Muscle layer of duodenum (tissue), 2 donors: ENCODE results near the gene NRDE2.
A peak's percentile ranks its signal among the peaks of the same experiment; 100 is the strongest.
"Not testable (repeated sequence)": the region's sequence is repeated elsewhere in the genome, so short reads cannot be mapped to it uniquely, and the experiment has no call there.

Experiments used
- H3K27ac ChIP-seq: one replicate; pipeline ENCODE4 v1.7.0; 2013; ENCODE audit warnings: mild to moderate bottlenecking, low read length
- H3K27me3 ChIP-seq: one replicate; pipeline ENCODE4 v1.7.0; 2013; ENCODE audit warnings: low read depth, mild to moderate bottlenecking, control low read depth, low read length
- H3K36me3 ChIP-seq, 2 donors: one replicate each; pipeline ENCODE4 v1.7.0; 2013; ENCODE audit warnings: low read length in 2 of 2, control low read depth in 1 of 2, mild to moderate bottlenecking in 1 of 2; ENCODE audit not compliant: insufficient read depth in 2 of 2, control insufficient read depth in 1 of 2
- H3K4me1 ChIP-seq, 2 donors: one replicate each; pipeline ENCODE4 v1.7.0; 2013; ENCODE audit warnings: low read length in 2 of 2, mild to moderate bottlenecking in 2 of 2, control low read depth in 1 of 2, moderate library complexity in 1 of 2; ENCODE audit not compliant: insufficient read depth in 2 of 2, control insufficient read depth in 1 of 2
- H3K4me3 ChIP-seq, 2 donors: one replicate each; pipeline ENCODE4 v1.7.0; 2013; ENCODE audit warnings: low read length in 2 of 2, low read depth in 1 of 2, mild to moderate bottlenecking in 1 of 2
- H3K9me3 ChIP-seq, 2 donors: one replicate each; pipeline ENCODE4 v1.7.0; 2013; ENCODE audit warnings: low read length in 2 of 2, control low read depth in 1 of 2, mild to moderate bottlenecking in 1 of 2; ENCODE audit not compliant: control insufficient read depth in 1 of 2
- donor health status: healthy.

Gene NRDE2

GRCh38 chr14:90266441-90267154, 65.1 kb downstream of the NRDE2 start:
- H3K36me3 ChIP-seq: peaks cover 66 to 84% of the 10 kb centered on the region in 2 donors
- no peaks in the 10 kb centered on the region for H3K27me3 ChIP-seq

GRCh38 chr14:90263748-90264449, 67.8 kb downstream of the NRDE2 start:
- no peak overlapping the region for H3K27ac ChIP-seq
- H3K4me3 ChIP-seq: no peak overlapping the region
- no peaks in the 10 kb centered on the region for H3K4me1 ChIP-seq
- H3K36me3 ChIP-seq: peaks cover 48 to 72% of the 10 kb centered on the region in 2 donors
- no peaks in the 10 kb centered on the region for H3K27me3 ChIP-seq
- H3K9me3 ChIP-seq: no peaks in the 10 kb centered on the region

More at GRCh38 chr14:90266441-90267154, 65.1 kb downstream of the NRDE2 start:
- H3K4me3 ChIP-seq: no peak overlapping the region
- no peak overlapping the region for H3K27ac ChIP-seq
- H3K4me1 ChIP-seq: no peaks in the 10 kb centered on the region
- H3K9me3 ChIP-seq: no peaks in the 10 kb centered on the region

- H3K4me3 ChIP-seq: peak within 1 kb of the TSS; percentile 93 to 95
- no peaks in the 10 kb centered on the region for H3K9me3 ChIP-seq
- peaks cover 5 to 15% of the 10 kb centered on the region in 2 donors for H3K4me1 ChIP-seq
- peak within 1 kb of the TSS; percentile 30 for H3K27ac ChIP-seq
- H3K27me3 ChIP-seq: no peaks in the 10 kb centered on the region
- H3K36me3 ChIP-seq: peaks cover 4 to 14% of the 10 kb centered on the region in 2 donors
These were observed 75.2 kb downstream of the NRDE2 start, which contains the start of gene PSMC1 for GRCh38 chr14:90256354-90257131. Gene PSMC1 (plus strand): TSS chr14:90256553. CDS start chr14:90256598, 45 bp downstream.

DNA sequence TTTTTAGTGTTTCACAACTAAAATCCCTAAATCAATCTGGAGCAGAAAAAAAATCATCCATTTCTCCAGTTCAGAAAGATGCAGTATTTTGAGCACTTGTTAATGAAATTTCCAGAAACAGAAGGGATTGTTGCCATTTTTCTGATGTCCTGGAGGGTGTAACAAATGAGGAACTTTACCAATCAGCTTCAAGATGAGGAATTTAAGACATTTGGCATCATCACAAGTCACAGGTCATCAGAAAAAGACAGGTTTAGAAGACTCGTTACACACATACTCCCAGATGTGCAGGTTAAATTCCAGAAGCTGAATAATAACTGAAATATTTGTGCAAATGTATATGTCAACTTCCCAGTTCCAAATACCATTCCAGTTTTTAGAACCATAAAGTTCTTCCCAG, 75.9 kb downstream of the NRDE2 start:
- peak overlapping the region; percentile 30 for H3K27ac ChIP-seq

DNA sequence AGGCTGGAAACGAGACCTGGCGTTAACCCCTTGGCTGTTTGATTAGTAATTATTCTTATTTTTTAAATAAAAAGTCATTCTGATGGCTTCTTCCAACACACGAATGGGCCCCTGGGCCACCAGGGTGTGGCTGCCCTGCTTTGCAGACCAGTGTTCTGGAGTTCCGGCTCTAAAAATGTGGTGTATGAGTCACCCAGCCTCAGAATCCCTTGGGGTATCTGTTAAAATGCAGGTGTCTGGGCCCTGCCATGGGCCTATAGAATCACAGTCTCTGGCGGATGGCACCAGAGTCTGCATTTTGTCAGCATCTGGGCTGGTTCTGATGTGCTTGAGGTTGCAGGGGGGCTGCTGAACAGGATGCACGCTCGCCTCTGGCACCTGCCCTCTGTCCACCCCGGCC, 77.9 kb downstream of the NRDE2 start:
- Histone ChIP-seq H3K4me1 (peaks cover 5 to 15% of the 10 kb centered on the region in 2 donors), H3K4me3 (no peak overlapping the region), H3K27ac (no peak overlapping the region), H3K9me3 (no peaks in the 10 kb centered on the region), H3K27me3 (no peaks in the 10 kb centered on the region), H3K36me3 (no peaks in the 10 kb centered on the region)

More for the DNA sequence above, 75.9 kb downstream of the NRDE2 start:
- Histone ChIP-seq H3K9me3 (no peaks in the 10 kb centered on the region), H3K4me3 (peak overlapping the region; percentile 93 to 95), H3K4me1 (peaks cover 5 to 15% of the 10 kb centered on the region in 2 donors), H3K36me3 (peaks cover 4 to 7% of the 10 kb centered on the region in 2 donors), H3K27me3 (no peaks in the 10 kb centered on the region)

- Histone ChIP-seq H3K4me1 (no peaks in the 10 kb centered on the region), H3K9me3 (no peaks in the 10 kb centered on the region)
These were observed 83.1 kb downstream of the NRDE2 start for GRCh38 chr14:90248594-90248993.

GRCh38 chr14:90247441-90247840, 84.3 kb downstream of the NRDE2 start:
- H3K27me3 ChIP-seq, H3K9me3 ChIP-seq, H3K27ac ChIP-seq, H3K4me3 ChIP-seq, H3K4me1 ChIP-seq, H3K36me3 ChIP-seq: not testable (repeated sequence)

More at GRCh38 chr14:90248594-90248993, 83.1 kb downstream of the NRDE2 start:
- no peaks in the 10 kb centered on the region for H3K36me3 ChIP-seq
- no peak overlapping the region for H3K27ac ChIP-seq
- H3K27me3 ChIP-seq: no peaks in the 10 kb centered on the region
- H3K4me3 ChIP-seq: no peak overlapping the region

DNA sequence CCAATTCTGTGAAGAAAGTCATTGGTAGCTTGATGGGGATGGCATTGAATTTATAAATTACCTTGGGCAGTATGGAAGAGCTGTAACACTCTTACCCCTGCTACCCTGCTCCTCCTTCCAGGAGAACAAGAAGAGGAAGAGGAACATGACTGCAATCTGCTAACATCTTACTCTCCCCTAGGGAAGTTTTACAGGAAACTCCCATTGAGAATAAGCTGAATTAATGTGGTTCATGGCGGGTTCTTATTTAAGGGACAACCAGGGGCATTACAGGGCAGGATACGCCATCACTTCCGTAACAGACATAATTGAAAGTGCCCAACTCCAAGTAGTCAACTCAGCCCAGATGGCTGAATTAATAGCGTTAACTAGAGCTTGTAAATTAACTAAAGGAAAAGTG, 84.8 kb downstream of the NRDE2 start:
- H3K9me3 ChIP-seq: no peaks in the 10 kb centered on the region

DNA sequence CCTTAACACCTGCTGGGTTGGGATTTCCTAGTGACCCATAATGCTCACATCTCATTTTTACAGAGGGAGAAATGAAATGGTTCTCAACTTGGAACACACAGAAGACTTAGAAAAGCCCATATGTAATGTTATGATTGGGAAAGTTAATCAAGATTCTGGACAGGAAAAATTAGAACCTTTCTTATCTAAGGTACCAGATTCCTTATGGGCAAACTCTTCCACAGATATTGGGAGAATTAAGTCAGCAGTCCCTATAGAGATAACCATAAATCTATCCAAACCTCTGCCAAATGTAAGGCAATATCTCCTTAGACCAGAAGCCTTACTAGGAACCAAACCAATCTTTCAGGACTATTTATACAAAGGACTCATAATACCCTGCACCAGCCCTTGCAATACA, 89.3 kb downstream of the NRDE2 start:
- Histone ChIP-seq H3K27me3 (no peaks in the 10 kb centered on the region), H3K36me3 (no peaks in the 10 kb centered on the region), H3K9me3 (peaks cover 18 to 40% of the 10 kb centered on the region in 2 donors), H3K4me1 (no peaks in the 10 kb centered on the region), H3K27ac (no peak overlapping the region), H3K4me3 (no peak overlapping the region)

More for the DNA sequence above, 84.8 kb downstream of the NRDE2 start:
- Histone ChIP-seq H3K4me3 (no peak overlapping the region), H3K27ac (no peak overlapping the region), H3K36me3 (no peaks in the 10 kb centered on the region), H3K4me1 (no peaks in the 10 kb centered on the region), H3K27me3 (no peaks in the 10 kb centered on the region)

GRCh38 chr14:90239139-90239538, 92.6 kb downstream of the NRDE2 start:
- H3K36me3 ChIP-seq: no peaks in the 10 kb centered on the region
- no peaks in the 10 kb centered on the region for H3K4me1 ChIP-seq
- H3K27ac ChIP-seq: no peak overlapping the region
- H3K9me3 ChIP-seq: peaks cover 18 to 44% of the 10 kb centered on the region in 2 donors
- no peaks in the 10 kb centered on the region for H3K27me3 ChIP-seq
- peak overlapping the region in 1 of 2 donors; percentile 33 for H3K4me3 ChIP-seq
